Activated naive CD8-positive, alpha-beta T cell (primary cell): ENCODE results near the gene CREB3L1.

Experiments
- H3K27ac Mint-ChIP-seq: one replicate; pipeline ENCODE4 v1.8.0; 2021; ENCODE audit warnings: mixed read lengths
- H3K27me3 Mint-ChIP-seq: one replicate; pipeline ENCODE4 v1.8.0; 2021; ENCODE audit warnings: mixed read lengths
- H3K36me3 Mint-ChIP-seq: one replicate; pipeline ENCODE4 v1.8.0; 2021; ENCODE audit warnings: mixed read lengths
- H3K4me1 Mint-ChIP-seq: one replicate; pipeline ENCODE4 v1.8.0; 2021; ENCODE audit warnings: low read depth, mixed read lengths
- H3K4me3 Mint-ChIP-seq: one replicate; pipeline ENCODE4 v1.8.0; 2021; ENCODE audit warnings: mild to moderate bottlenecking, mixed read lengths
- H3K9me3 Mint-ChIP-seq: one replicate; pipeline ENCODE4 v1.8.0; 2021; ENCODE audit warnings: low read depth, mixed read lengths

The CREB3L1 gene

GRCh38 chr11:46277313-46277621, 195 bp upstream of the CREB3L1 start:
- peaks cover 19% of the 10 kb centered on the region for H3K27me3 Mint-ChIP-seq
- peak overlapping the region; percentile 80 for H3K4me3 Mint-ChIP-seq
- H3K27ac Mint-ChIP-seq = no peak overlapping the region
- H3K4me1 Mint-ChIP-seq = peaks cover 13% of the 10 kb centered on the region
- no peaks in the 10 kb centered on the region for H3K9me3 Mint-ChIP-seq
- H3K36me3 Mint-ChIP-seq = no peaks in the 10 kb centered on the region

- peaks cover 19% of the 10 kb centered on the region for H3K27me3 Mint-ChIP-seq
These were observed 1.1 kb downstream of the CREB3L1 start for GRCh38 chr11:46278387-46279125.

GRCh38 chr11:46279126-46280099, 2.0 kb downstream of the CREB3L1 start:
- Mint-ChIP-seq H3K4me1 (peaks cover 10% of the 10 kb centered on the region), H3K9me3 (no peaks in the 10 kb centered on the region), H3K4me3 (peak overlapping the region; percentile 38), H3K27ac (no peak overlapping the region), H3K36me3 (no peaks in the 10 kb centered on the region), H3K27me3 (peaks cover 19% of the 10 kb centered on the region)

More at GRCh38 chr11:46278387-46279125, 1.1 kb downstream of the CREB3L1 start:
- Mint-ChIP-seq H3K4me3 (peak overlapping the region; percentile 38), H3K27ac (no peak overlapping the region), H3K9me3 (no peaks in the 10 kb centered on the region), H3K4me1 (peaks cover 10% of the 10 kb centered on the region), H3K36me3 (no peaks in the 10 kb centered on the region)

- H3K4me1 Mint-ChIP-seq = peaks cover 10% of the 10 kb centered on the region
- peaks cover 19% of the 10 kb centered on the region for H3K27me3 Mint-ChIP-seq
- no peaks in the 10 kb centered on the region for H3K9me3 Mint-ChIP-seq
- no peaks in the 10 kb centered on the region for H3K36me3 Mint-ChIP-seq
- no peak overlapping the region for H3K4me3 Mint-ChIP-seq
- no peak overlapping the region for H3K27ac Mint-ChIP-seq
These were observed 3.2 kb downstream of the CREB3L1 start for GRCh38 chr11:46280706-46281105.

GRCh38 chr11:46281371-46281831, 3.9 kb downstream of the CREB3L1 start:
- H3K27me3 Mint-ChIP-seq = peaks cover 18% of the 10 kb centered on the region
- no peaks in the 10 kb centered on the region for H3K36me3 Mint-ChIP-seq
- H3K4me1 Mint-ChIP-seq = peaks cover 10% of the 10 kb centered on the region
- H3K9me3 Mint-ChIP-seq = no peaks in the 10 kb centered on the region
- no peak overlapping the region for H3K4me3 Mint-ChIP-seq
- no peak overlapping the region for H3K27ac Mint-ChIP-seq

- Mint-ChIP-seq H3K36me3 (no peaks in the 10 kb centered on the region), H3K27ac (no peak overlapping the region), H3K4me1 (peaks cover 4% of the 10 kb centered on the region), H3K9me3 (no peaks in the 10 kb centered on the region), H3K4me3 (no peak overlapping the region), H3K27me3 (peaks cover 4% of the 10 kb centered on the region)
These were observed 7.7 kb downstream of the CREB3L1 start for GRCh38 chr11:46285173-46285572.

GRCh38 chr11:46285594-46286033, 8.2 kb downstream of the CREB3L1 start:
- no peaks in the 10 kb centered on the region for H3K9me3 Mint-ChIP-seq
- peaks cover under 1% of the 10 kb centered on the region for H3K27me3 Mint-ChIP-seq
- H3K4me1 Mint-ChIP-seq = peaks cover 4% of the 10 kb centered on the region
- H3K4me3 Mint-ChIP-seq = no peak overlapping the region
- no peak overlapping the region for H3K27ac Mint-ChIP-seq
- no peaks in the 10 kb centered on the region for H3K36me3 Mint-ChIP-seq

- no peaks in the 10 kb centered on the region for H3K9me3 Mint-ChIP-seq
- H3K36me3 Mint-ChIP-seq = no peaks in the 10 kb centered on the region
- H3K4me1 Mint-ChIP-seq = no peaks in the 10 kb centered on the region
- H3K4me3 Mint-ChIP-seq = no peak overlapping the region
- H3K27me3 Mint-ChIP-seq = no peaks in the 10 kb centered on the region
- no peak overlapping the region for H3K27ac Mint-ChIP-seq
These were observed 9.3 kb downstream of the CREB3L1 start for GRCh38 chr11:46286789-46287188.

- Mint-ChIP-seq H3K4me1 (no peaks in the 10 kb centered on the region), H3K27ac (no peak overlapping the region), H3K27me3 (no peaks in the 10 kb centered on the region), H3K4me3 (no peak overlapping the region), H3K36me3 (no peaks in the 10 kb centered on the region), H3K9me3 (no peaks in the 10 kb centered on the region)
These were observed 11.0 kb downstream of the CREB3L1 start for GRCh38 chr11:46288451-46288850.

GRCh38 chr11:46290011-46290410, 12.5 kb downstream of the CREB3L1 start:
- Mint-ChIP-seq H3K4me3 (no peak overlapping the region), H3K27ac (no peak overlapping the region), H3K4me1 (no peaks in the 10 kb centered on the region), H3K27me3 (no peaks in the 10 kb centered on the region), H3K36me3 (no peaks in the 10 kb centered on the region), H3K9me3 (no peaks in the 10 kb centered on the region)

- H3K9me3 Mint-ChIP-seq = no peaks in the 10 kb centered on the region
- no peak overlapping the region for H3K4me3 Mint-ChIP-seq
- H3K36me3 Mint-ChIP-seq = no peaks in the 10 kb centered on the region
- no peaks in the 10 kb centered on the region for H3K27me3 Mint-ChIP-seq
- H3K27ac Mint-ChIP-seq = peak overlapping the region; percentile 34
- H3K4me1 Mint-ChIP-seq = peaks cover under 1% of the 10 kb centered on the region
These were observed 13.3 kb downstream of the CREB3L1 start for GRCh38 chr11:46290598-46291309.

GRCh38 chr11:46291441-46292150, 14.1 kb downstream of the CREB3L1 start:
- no peaks in the 10 kb centered on the region for H3K9me3 Mint-ChIP-seq
- peaks cover 4% of the 10 kb centered on the region for H3K4me1 Mint-ChIP-seq
- H3K4me3 Mint-ChIP-seq = no peak overlapping the region
- no peak overlapping the region for H3K27ac Mint-ChIP-seq
- H3K36me3 Mint-ChIP-seq = no peaks in the 10 kb centered on the region
- H3K27me3 Mint-ChIP-seq = no peaks in the 10 kb centered on the region

- Mint-ChIP-seq H3K4me3 (no peak overlapping the region), H3K9me3 (no peaks in the 10 kb centered on the region), H3K36me3 (no peaks in the 10 kb centered on the region), H3K27me3 (no peaks in the 10 kb centered on the region), H3K4me1 (peaks cover 4% of the 10 kb centered on the region), H3K27ac (no peak overlapping the region)
These were observed 15.6 kb downstream of the CREB3L1 start for GRCh38 chr11:46293066-46293465.

GRCh38 chr11:46293641-46294103, 16.2 kb downstream of the CREB3L1 start:
- Mint-ChIP-seq H3K36me3 (no peaks in the 10 kb centered on the region), H3K27me3 (no peaks in the 10 kb centered on the region), H3K9me3 (no peaks in the 10 kb centered on the region), H3K4me3 (peak overlapping the region; percentile 14), H3K4me1 (peaks cover 4% of the 10 kb centered on the region), H3K27ac (no peak overlapping the region)
